Right ventricle myocardium inferior (tissue), 1 donor: ENCODE measurements around the gene SND1. TPM values are rescaled to one million over a fixed set of nuclear protein-coding genes. Genes with fewer than 3 reads are reported as not detected.

Source experiments
- ATAC-seq: fragments of 200-7000 bp; cut with Tn5 transposase; one replicate; pipeline ENCODE4 v1.9.1; 2020; ENCODE audit warnings: mild to moderate bottlenecking, moderate library complexity
- DNase-seq: peaks from one replicate; pipeline ENCODE4 v3.0.0; 2021; ENCODE audit errors: missing footprints
- intact Hi-C: fragments of 100-400 bp; cut with DNase I; formaldehyde crosslinking; loops from one replicate; pipeline ENCODE4 v1.11.0; 2022
- total RNA-seq: library from RNA; stranded (reverse); fragmentation: NEBNext Ultra II Directional; extraction: Animal tissue kit (Norgen Biotek cat#: 25700); gene quantifications from one replicate; pipeline ENCODE4 v1.2.1, GENCODE V29; 2021
- donor health status: DM: no; HTN: yes; CAD: no; lungs with severe emphysema.

Gene SND1
- total RNA-seq, 1 donor from 2014 or later, result 85.0 TPM

DNA sequence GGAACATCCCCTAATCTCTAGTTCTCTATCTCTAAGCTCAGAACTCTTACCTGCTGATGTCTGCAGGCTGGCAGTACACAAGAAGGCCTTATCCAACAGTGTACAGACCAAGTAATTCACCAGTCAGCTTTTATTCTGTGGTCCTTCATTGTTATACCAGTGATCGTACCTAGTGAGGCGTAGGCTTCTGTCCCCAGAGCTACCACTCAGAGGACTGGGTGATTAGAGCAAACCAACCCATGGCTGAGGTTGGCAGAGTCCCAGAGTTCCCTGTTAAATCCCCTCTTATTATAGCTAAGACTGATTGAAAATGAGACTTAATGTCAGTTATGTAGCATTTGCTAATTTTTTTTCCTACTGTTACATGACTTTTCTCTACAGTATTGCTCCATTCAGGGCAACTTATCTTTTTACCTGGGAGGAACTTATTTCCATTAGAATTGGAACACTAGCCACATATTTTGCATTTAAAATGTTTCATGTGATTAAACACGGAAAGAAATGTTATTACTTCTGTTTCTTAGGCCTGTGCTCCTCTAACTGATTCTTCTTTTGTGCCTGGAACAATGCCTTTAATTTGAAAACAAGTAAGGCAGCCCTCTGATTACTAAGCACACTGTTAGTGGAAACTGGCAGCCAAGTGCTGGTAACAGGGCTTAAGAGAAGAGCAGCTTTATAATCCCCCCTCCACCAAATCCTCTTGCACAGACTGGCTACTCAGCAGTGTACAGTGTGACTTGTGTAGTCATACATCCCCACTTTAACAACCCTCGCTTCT is 252.1 kb downstream of the SND1 start:
- DNase-seq, result no peak
- no peak for ATAC-seq
- intact Hi-C loops, result no loop called here

- DNase-seq, result no peak
- no peak for ATAC-seq
- intact Hi-C loops, result no loop called here
Measured at GRCh38 chr7:127904670-127904985, 252.6 kb downstream of the SND1 start.

GRCh38 chr7:127905021-127905420 is 253.0 kb downstream of the SND1 start:
- no peak for DNase-seq
- ATAC-seq, result no peak
- intact Hi-C loops, result no loop called here

GRCh38 chr7:127905491-127906330 is 253.7 kb downstream of the SND1 start:
- intact Hi-C loops, result no loop called here
- ATAC-seq (no peak), DNase-seq (no peak)

- no peak for ATAC-seq
- DNase-seq, result no peak
- intact Hi-C loops, result no loop called here
Measured at GRCh38 chr7:127907110-127908040, 255.4 kb downstream of the SND1 start.

DNA sequence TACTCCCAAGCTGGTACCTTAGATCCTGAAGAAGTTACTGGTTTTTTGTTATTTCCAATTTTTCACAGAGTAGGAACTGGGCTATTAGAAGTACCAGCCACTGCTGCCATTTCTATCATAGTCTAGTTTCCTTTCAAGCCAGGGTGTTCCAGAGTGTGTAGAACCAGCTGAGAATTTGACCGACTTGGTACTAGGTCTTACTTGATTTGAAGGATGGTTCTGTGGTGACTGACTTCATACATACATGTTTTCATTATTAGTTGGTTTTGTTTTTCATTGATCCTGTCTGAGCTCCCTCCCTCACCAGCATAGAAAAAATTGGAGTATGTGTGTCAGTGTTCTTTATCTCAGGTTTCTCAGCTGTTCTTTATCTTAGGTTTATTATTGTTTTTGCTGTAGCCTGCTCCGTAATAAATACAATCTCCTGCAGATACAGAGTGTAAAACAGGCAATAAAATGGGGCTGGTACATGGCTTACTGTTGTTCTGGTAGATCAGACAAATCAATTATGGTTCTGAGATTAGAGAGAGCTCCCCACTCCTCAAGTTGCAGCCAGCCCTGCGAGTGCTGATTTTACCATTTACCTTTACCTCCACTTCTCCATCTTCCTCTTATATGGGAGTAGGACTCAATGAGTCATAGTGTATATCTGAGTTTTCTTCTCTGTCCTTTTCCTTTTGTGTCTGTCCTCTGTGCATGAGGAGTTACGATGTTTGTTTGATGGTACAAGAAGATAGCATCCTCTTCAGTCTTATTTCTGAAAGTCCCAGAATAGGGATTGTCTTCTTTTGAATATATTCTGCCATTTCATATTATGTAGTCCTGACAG is 256.6 kb downstream of the SND1 start:
- DNase-seq (no peak), ATAC-seq (no peak)
- intact Hi-C loops, result no loop called here

- no peak for ATAC-seq
- intact Hi-C loops, result no loop called here
- DNase-seq, result no peak
Measured at GRCh38 chr7:127909424-127910152, 257.6 kb downstream of the SND1 start.

DNA sequence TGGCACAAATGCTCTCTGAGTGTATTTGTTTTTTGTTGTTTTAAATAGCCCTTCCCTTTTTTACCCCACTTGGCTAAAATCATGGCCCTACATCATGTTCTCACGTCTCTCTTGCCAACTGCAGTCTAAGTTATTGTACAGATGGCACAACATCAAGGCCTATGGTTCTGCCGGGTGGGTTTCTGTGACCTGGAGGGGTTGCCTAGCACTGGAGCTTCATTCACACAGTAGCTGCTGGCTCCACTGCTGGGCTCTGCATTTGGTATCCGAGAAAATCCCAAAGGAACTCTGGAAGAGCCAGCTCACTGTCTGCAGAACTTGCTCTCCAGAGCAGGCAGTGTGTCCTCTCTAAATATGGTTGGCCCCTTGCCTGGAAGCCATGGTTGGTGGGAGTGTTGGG is 258.7 kb downstream of the SND1 start:
- intact Hi-C loops, result no loop called here
- ATAC-seq (no peak), DNase-seq (no peak)

DNA sequence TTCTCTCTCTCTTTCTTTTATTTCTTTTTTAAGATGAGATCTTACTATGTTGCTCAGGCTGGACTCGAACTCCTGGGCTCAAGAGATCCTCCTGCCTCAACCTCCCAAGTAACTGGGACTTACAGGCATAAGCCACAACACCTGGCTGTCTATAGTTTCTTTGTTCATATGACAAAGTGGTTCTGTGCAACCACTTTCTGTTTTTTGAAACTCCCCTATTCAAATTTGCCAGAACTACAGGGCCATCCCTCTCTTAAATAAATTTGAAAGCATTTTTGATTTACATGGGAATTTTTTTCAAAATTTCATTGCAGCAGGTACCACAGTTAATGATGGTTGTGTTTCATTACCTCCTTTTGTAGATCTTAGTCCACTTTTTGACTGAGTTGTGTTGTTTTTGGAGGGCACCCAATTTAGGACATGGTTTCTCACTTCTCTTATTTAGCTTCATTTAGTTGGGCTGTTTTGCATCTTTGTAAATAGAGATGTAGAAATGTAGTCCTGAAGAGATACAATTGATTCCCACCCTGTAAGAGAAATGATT is 260.0 kb downstream of the SND1 start:
- DNase-seq (no peak), ATAC-seq (no peak)
- intact Hi-C loops, result no loop called here

DNA sequence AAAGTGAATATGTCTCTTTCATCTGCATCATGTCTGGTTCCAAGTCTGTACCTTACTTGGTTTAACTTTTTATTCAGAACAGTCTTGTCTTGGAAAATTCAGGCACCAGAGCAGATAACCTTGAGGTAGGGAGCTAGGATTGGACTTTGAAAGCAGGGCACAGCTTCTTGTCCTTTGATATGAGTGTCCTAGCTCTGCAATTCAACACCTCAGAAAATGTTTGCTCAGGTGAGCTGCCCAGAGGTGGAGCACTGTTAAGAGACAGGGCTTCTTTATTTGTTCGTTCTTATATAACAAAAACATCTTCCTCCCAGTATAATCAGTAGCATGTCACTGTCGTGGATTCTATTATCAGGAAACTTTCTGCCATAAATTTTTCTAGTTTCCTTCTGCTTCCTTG is 260.9 kb downstream of the SND1 start:
- no peak for DNase-seq
- ATAC-seq, result no peak
- intact Hi-C loops, result no loop called here

DNA sequence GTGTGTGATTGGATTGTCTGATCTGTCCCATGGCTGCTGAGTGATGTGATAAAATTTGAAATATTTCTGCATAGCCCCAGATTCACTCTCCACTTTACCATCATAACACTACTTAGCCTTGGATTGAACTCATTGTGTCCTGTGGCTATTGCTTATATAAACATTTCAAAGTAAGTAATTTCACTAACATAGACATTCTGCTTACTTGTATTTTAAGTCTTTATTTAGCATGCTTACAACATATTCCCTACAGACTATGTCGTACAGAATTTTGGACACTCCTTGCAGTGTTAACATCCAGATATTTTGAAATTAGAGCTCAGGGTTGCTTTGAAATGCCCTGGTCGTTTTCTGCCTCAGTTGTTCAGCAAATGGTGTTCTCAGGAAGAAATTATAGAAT is 261.7 kb downstream of the SND1 start:
- ATAC-seq (no peak), DNase-seq (no peak)
- intact Hi-C loops, result no loop called here

DNA sequence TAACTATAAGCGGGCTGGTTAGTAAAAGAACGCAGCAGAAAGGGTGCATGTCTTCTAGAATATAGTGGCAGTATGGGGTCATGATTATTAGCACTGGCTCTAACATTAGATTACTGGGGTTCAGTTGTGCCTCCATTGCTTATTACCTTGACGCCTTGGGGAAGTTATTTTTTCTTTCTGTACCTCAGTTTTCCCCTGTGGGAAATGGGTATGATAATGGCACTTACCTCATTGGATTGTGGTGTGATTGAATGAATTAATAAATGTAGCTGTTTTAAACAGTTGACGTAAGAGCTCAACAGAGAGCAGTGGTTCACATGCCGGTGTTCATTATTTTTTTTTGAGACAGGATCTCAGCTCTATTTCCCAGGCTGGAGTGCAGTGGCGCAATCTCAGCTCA is 262.7 kb downstream of the SND1 start:
- intact Hi-C loops, result no loop called here
- DNase-seq, result no peak
- no peak for ATAC-seq

DNA sequence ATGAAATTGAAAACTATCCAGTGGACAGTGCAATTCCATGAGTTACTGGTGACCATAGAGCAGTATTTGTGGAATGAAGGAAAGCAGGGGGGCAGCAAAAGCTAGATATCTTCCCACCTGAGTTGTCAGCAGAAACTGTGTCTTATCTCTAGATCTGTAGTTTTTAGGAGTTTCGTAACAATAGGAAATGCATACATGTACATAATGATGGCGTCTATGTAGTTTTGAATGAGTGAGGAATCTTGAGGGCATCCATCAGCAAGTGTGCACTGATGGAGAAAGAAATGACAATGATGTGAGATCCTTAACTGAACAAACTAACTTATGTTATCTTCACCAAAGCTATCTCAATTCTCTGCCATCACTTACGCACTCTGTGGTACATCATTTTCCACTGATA is 264.7 kb downstream of the SND1 start:
- no peak for DNase-seq
- ATAC-seq, result no peak
- intact Hi-C loops, result no loop called here

- no peak for ATAC-seq
- intact Hi-C loops, result no loop called here
- DNase-seq, result no peak
Measured at GRCh38 chr7:127918130-127918529, 266.1 kb downstream of the SND1 start.

DNA sequence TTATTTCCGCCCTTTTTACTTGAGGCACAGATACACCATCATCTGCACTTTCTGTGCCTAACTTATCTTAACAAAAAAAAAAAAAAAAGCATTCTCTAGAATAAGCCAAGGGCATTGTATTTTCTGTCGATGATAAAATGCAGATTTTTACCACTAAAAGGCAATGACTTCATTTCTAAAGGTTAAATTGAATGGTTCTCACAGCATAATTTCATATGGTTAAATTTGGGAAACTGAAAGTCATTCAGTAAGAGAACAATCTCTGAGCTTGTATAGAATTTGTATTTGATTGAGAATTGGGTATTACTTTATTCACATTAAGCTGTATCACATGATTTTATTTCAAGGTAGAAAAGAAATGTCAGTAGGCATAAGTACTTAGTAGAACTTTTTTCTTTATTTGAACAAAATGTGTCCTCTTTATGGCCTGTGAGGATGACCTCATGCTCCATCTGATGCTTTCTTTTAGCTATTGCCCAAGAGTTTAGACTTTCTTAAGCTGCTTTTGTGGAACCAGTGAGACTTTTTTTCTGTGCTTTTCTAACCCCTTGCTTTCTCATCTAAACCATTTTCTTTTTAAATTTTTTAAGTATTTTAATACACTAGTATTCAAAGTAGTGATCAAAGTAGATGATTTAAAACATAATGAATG is 268.9 kb downstream of the SND1 start:
- DNase-seq (no peak), ATAC-seq (no peak)
- intact Hi-C loops, result no loop called here

DNA sequence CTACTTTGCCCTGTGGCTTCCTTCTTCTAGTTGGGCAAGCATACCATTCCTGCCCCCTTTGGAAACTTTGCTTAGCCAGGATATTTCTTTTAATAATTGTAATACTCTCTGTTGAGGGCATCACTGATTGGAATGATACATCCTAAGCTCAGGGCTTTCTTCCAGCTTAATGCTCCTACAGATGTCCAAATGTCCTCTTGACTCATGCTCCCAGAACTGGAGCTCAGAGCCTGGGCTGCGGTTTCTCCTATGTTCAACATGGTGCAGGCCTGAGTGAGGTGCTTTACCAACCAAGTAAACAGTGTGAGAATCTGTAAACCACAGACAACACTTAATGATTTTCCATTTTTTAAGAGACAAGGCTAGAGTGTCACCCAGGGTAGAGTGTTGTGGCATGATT is 270.7 kb downstream of the SND1 start:
- intact Hi-C loops, result no loop called here
- no peak for DNase-seq
- no peak for ATAC-seq

DNA sequence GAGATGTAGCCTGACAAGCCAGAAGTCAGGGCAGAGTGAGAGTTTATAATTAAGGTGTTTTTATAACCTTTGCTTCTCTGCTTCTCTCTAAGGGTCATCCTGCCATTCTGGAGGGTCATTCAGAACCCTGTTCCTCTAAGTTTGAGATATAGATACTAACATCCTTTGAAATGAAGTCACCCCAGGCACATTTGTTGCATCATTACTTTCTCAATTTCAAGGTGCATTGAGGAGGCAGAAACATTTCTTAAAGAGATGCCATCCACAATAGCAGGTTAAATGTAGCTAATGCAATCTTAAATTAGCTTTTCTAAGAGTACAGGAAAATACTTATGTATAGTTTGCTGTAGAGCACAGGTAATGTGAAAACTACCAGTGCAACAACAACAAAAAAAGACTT is 272.9 kb downstream of the SND1 start:
- ATAC-seq, result no peak
- DNase-seq, result no peak
- intact Hi-C loops, result no loop called here
